ENCODE data around the gene GAPT.

GRCh38 chr5:58450018-58450417 is 41.2 kb upstream of the GAPT start:
- TF ChIP-seq CTCF (IDR thresholded peaks at IDR 0.05) (no peak), POLR2A (IDR thresholded peaks at IDR 0.05) (no peak)
